H1 (cell line): Measurements from ENCODE around the gene CTAGE1. TPM values are rescaled to one million over a fixed set of nuclear protein-coding genes. Genes with fewer than 3 reads are reported as not detected.

Source experiments
- polyA plus RNA-seq, 7 experiments: library from polyadenylated mRNA; depleted of rRNA in 3 of 7; stranded (reverse) in 5 of 7; unstranded in 2 of 7; fragments of >200 nt in 5 of 7; fragments of 200-250 nt in 2 of 7; gene quantifications; 1 replicate in 5 of 7; 2 replicates in 1 of 7; 4 replicates in 1 of 7; pipeline versions ENCODE4 v1.2.1 to v1.2.3, GENCODE V29; 2011 to 2013; ENCODE audit warnings: missing spikeins in 2 of 7, mixed read lengths in 2 of 7
- total RNA-seq: library from RNA; stranded (reverse); fragmentation: NEBNext Ultra II Directional; extraction: Animal tissue kit (Norgen Biotek cat#: 25700); gene quantifications from 2 replicates; pipeline ENCODE4 v1.2.1, GENCODE V29; 2021

Gene CTAGE1
- total and polyA plus RNA-seq, 2 of the 8 experiments (the other 6 are each of a cell fraction or from before 2014, with no cell fraction given): not detected

Other genes starting within 250 kb of the CTAGE1 start
- 0.09 and 0.25 TPM in 2 replicates for gene GATA6, start 248.3 kb downstream of the CTAGE1 start, total RNA-seq
- gene GATA6, start 248.3 kb downstream of the CTAGE1 start, polyA plus RNA-seq (2011; rRNA removed): 0.02 TPM in 1 of 2 replicates, not detected in the other